ENCODE data around the gene ARL6IP4.

GRCh38 chr12:122989874-122990419 lies 9.5 kb downstream of the ARL6IP4 start:
- TF ChIP-seq CTCF (conservative IDR thresholded peaks at IDR 0.05; ENCODE audit: low read depth, low read length) (no peak), EZH2 (IDR thresholded peaks at IDR 0.05; ENCODE audit: borderline replicate concordance, low read depth, low read length, poor library complexity, severe bottlenecking) (no peak)

Data from A673 (cell line).